Measurements from ENCODE around the gene PTBP1.

PTBP1 gene

DNA sequence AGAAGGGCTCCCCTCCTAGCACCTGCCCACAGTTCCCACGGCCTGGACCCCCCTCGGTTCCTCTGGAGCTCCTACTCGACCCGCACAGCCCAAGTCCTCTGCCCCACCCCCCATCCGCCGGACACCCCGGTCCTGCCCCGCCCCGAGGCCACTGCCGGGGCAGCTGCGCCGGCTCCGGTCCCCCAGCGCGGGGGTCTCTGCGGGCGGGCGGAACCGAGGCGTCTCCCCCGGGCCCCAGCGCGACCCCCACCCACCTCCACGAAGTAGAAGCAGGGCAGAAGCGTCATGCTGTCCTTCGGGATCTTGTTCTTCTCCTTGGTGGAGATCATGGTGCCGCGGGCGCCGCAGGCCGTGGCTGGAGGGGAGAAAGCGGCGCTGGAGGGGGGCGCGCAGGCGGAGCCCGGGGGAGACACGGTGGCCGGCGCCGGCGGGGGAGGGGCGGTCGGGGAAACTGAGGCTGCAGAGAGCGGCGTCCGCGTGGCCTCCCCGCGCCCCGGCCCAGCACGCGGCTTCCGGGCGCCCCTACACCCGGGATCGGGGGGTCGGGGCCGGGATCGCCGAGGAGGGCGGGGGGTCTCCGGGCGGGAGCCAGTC lies 24.1 kb downstream of the PTBP1 start:
- peaks cover 10% of the 10 kb centered on the region for H3K4me1 ChIP-seq (ENCODE audit: insufficient read depth, insufficient read length)
- DNase-seq (ENCODE audit: low read depth, low spot score) = no peak
- H3K36me3 ChIP-seq (ENCODE audit: insufficient read depth, insufficient read length, low read length) = peaks cover 11% of the 10 kb centered on the region
- peak overlapping the region; percentile 48 for H3K4me3 ChIP-seq (ENCODE audit: insufficient read length, low read depth)
- H3K27me3 ChIP-seq (ENCODE audit: insufficient read depth, insufficient read length) = no peaks in the 10 kb centered on the region
- H3K9me3 ChIP-seq (ENCODE audit: insufficient read depth, low read length) = no peaks in the 10 kb centered on the region
- TF ChIP-seq YY1 (IDR thresholded peaks at IDR 0.05; ENCODE audit: insufficient read depth, insufficient read length) (no peak), SUZ12 (IDR thresholded peaks at IDR 0.05; ENCODE audit: extremely low read depth, insufficient read depth, insufficient read length) (no peak), ZNF274 (IDR thresholded peaks at IDR 0.05; ENCODE audit: low read depth, low read length) (no peak)
- H3K9ac ChIP-seq (ENCODE audit: insufficient read length, low read depth) = peak overlapping the region; percentile 66

DNA sequence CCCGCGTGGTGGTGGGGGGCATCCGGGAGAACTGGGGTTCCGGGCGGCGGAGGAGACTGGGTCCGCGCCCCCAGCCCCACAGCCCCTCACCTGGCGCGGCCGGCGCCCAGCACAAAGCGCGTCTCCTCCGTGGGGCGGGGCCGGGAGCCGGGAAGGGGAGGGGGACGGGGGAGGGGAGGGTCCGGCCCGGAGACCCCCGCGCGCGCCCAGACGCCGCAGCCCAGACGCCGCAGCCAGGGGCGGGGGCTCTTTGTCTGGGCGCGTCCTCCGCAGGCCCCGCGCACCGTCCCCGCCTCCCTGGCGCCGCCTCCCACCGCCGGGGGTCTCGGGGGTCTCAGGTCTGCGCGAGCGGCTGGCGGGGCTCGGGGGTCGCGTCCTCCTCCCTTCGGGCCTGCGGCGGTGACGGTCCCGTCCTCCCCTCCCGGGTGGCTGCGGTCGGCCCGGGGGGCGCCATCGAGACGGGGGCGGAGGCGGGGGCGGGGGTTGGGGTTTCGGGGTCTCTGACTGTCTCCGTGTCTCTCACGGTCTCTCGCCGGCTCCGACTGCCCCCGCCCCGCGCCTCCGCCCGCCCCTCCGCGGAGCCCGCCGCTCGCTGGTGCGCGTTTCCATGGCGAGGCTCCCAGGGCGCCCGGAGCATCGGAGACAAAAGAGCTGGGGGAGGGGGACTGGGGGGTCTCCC lies 24.7 kb downstream of the PTBP1 start, which contains the start of gene PLPPR3:
Gene PLPPR3, minus strand, starts transcription at position 131 of the 679 bp plus-strand sequence. CDS start 396 bp downstream, outside the sequence.
- Histone ChIP-seq H3K4me3 (ENCODE audit: insufficient read length, low read depth) (peak within 1 kb of the TSS; percentile 48), H3K36me3 (ENCODE audit: insufficient read depth, insufficient read length, low read length) (peaks cover 8% of the 10 kb centered on the region), H3K9ac (ENCODE audit: insufficient read length, low read depth) (peak within 1 kb of the TSS; percentile 66), H3K9me3 (ENCODE audit: insufficient read depth, low read length) (no peaks in the 10 kb centered on the region), H3K27me3 (ENCODE audit: insufficient read depth, insufficient read length) (no peaks in the 10 kb centered on the region), H3K4me1 (ENCODE audit: insufficient read depth, insufficient read length) (peaks cover 10% of the 10 kb centered on the region)
- no peak for TF ChIP-seq SUZ12 (IDR thresholded peaks at IDR 0.05; ENCODE audit: extremely low read depth, insufficient read depth, insufficient read length)
- TF ChIP-seq ZNF274 (IDR thresholded peaks at IDR 0.05; ENCODE audit: low read depth, low read length) = no peak
- no peak for TF ChIP-seq YY1 (IDR thresholded peaks at IDR 0.05; ENCODE audit: insufficient read depth, insufficient read length)
- DNase-seq (ENCODE audit: low read depth, low spot score) = no peak

DNA sequence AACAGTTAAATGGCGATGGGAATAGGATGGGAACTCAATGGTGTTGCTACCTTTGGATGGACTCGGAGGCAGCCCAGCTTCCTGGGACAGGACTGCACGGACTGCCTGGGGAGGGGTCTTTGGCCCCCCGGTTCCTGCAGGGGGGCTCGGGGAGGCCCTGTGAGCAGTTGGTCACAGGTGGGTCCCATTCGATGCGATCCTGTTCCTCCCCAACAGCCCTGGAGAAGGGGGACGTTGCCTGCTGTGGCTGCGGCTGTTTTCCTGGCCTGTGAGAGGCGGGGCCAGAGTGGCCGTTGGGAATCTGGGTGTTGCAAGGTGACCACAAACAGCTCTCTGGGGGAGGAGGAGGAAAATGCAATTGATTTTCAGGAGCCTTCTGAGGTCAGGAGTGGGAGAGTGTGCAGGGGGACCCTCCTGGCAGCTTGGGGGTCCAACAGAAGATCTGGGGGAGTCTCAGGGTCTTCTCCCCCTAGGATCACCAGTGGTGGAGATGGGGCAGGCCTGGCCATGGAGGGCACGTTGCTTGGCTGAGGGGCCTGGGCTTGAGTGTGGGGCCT lies 26.4 kb downstream of the PTBP1 start:
- TF ChIP-seq ZNF274 (IDR thresholded peaks at IDR 0.05; ENCODE audit: low read depth, low read length) = no peak
- no peak for TF ChIP-seq SUZ12 (IDR thresholded peaks at IDR 0.05; ENCODE audit: extremely low read depth, insufficient read depth, insufficient read length)
- TF ChIP-seq YY1 (IDR thresholded peaks at IDR 0.05; ENCODE audit: insufficient read depth, insufficient read length) = no peak
- H3K9ac ChIP-seq (ENCODE audit: insufficient read length, low read depth) = peak overlapping the region; percentile 56
- no peaks in the 10 kb centered on the region for H3K9me3 ChIP-seq (ENCODE audit: insufficient read depth, low read length)
- H3K27me3 ChIP-seq (ENCODE audit: insufficient read depth, insufficient read length) = no peaks in the 10 kb centered on the region
- peaks cover 12% of the 10 kb centered on the region for H3K4me1 ChIP-seq (ENCODE audit: insufficient read depth, insufficient read length)
- no peaks in the 10 kb centered on the region for H3K36me3 ChIP-seq (ENCODE audit: insufficient read depth, insufficient read length, low read length)
- DNase-seq (ENCODE audit: low read depth, low spot score) = no peak
- H3K4me3 ChIP-seq (ENCODE audit: insufficient read length, low read depth) = no peak overlapping the region

DNA sequence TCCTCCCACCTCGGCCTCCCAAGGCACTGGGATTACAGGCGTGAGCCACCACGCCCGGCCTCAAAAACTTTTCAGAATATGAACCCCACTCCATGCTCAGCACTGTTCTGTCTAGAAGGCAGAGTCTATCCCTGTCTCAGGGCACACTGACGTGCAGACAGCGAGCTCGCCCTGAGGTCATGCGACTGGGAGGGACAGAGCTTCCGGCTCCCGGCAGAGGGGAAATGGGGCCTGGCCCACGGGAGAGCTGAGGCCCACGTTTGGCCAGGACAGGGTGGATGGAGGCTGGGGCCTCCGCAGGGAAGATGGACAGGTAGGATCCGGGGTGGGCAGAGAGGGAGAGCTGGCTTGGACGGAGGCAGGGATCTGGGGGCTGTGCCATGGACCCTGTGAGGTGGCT lies 27.6 kb downstream of the PTBP1 start:
- no peak for DNase-seq (ENCODE audit: low read depth, low spot score)
- no peaks in the 10 kb centered on the region for H3K27me3 ChIP-seq (ENCODE audit: insufficient read depth, insufficient read length)
- H3K9ac ChIP-seq (ENCODE audit: insufficient read length, low read depth) = no peak overlapping the region
- TF ChIP-seq ZNF274 (IDR thresholded peaks at IDR 0.05; ENCODE audit: low read depth, low read length) (no peak), YY1 (IDR thresholded peaks at IDR 0.05; ENCODE audit: insufficient read depth, insufficient read length) (no peak), SUZ12 (IDR thresholded peaks at IDR 0.05; ENCODE audit: extremely low read depth, insufficient read depth, insufficient read length) (no peak)
- H3K4me1 ChIP-seq (ENCODE audit: insufficient read depth, insufficient read length) = peaks cover 12% of the 10 kb centered on the region
- no peak overlapping the region for H3K4me3 ChIP-seq (ENCODE audit: insufficient read length, low read depth)
- no peaks in the 10 kb centered on the region for H3K9me3 ChIP-seq (ENCODE audit: insufficient read depth, low read length)
- no peaks in the 10 kb centered on the region for H3K36me3 ChIP-seq (ENCODE audit: insufficient read depth, insufficient read length, low read length)

DNA sequence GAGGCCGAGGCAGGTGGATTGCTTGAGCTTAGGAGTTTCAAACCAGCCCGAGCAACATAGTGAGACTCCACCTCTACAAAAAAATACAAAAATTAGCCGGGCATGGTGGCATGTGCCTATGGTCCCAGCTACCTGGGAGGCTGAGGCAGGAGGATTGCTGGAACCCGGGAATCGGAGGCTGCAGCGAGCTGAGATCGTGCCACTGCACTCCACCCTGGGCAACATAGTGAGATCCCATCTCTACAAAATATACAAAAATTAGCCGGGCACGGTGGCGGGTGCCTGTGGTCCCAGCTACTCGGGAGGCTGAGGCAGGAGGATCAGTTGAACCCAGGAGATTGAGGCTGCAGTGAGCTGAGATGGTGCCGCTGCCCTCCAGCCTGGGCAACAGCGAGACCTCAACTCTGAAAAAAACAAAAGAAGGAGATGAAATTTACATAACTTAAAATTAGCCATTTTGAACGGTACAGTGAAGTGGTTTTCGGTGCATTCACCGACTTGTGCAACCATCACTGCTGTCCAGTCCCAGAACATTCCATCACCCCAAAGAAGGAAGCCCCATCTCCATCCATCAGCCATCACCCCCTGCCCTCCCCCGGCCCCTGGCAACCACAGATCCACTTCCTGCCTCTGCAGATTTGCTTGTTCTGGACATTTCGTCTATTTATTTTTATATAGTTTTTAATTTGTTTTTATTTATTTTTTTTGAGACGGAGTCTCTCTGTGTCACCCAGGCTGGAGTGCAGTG lies 28.8 kb downstream of the PTBP1 start:
- Histone ChIP-seq H3K36me3 (ENCODE audit: insufficient read depth, insufficient read length, low read length) (no peaks in the 10 kb centered on the region), H3K27me3 (ENCODE audit: insufficient read depth, insufficient read length) (no peaks in the 10 kb centered on the region), H3K4me3 (ENCODE audit: insufficient read length, low read depth) (no peak overlapping the region), H3K9me3 (ENCODE audit: insufficient read depth, low read length) (no peaks in the 10 kb centered on the region), H3K4me1 (ENCODE audit: insufficient read depth, insufficient read length) (peaks cover 12% of the 10 kb centered on the region), H3K9ac (ENCODE audit: insufficient read length, low read depth) (no peak overlapping the region)
- no peak for DNase-seq (ENCODE audit: low read depth, low spot score)
- TF ChIP-seq YY1 (IDR thresholded peaks at IDR 0.05; ENCODE audit: insufficient read depth, insufficient read length) (no peak), ZNF274 (IDR thresholded peaks at IDR 0.05; ENCODE audit: low read depth, low read length) (no peak), SUZ12 (IDR thresholded peaks at IDR 0.05; ENCODE audit: extremely low read depth, insufficient read depth, insufficient read length) (no peak)

DNA sequence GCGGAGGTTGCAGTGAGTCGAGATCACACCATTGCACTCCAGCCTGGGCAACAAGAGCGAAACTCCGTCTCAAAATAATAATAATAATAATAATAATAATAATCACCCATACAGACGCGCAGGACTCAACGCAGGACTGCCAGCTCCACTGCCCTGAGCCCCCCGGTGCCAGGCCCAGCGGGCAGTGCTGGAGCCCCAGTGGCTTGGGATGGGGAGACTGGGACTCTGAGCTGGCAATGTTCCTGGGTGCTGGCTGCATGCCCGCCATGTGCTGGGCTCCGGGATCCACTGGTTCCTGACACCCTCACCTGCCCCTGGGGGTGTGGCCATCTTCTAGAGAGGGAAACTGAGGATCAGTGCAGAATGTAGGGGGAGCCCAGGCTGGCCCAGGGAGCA lies 30.1 kb downstream of the PTBP1 start:
- TF ChIP-seq ZNF274 (IDR thresholded peaks at IDR 0.05; ENCODE audit: low read depth, low read length) (no peak), YY1 (IDR thresholded peaks at IDR 0.05; ENCODE audit: insufficient read depth, insufficient read length) (no peak)
- H3K9ac ChIP-seq (ENCODE audit: insufficient read length, low read depth) = no peak overlapping the region
- H3K4me3 ChIP-seq (ENCODE audit: insufficient read length, low read depth) = no peak overlapping the region
- no peaks in the 10 kb centered on the region for H3K27me3 ChIP-seq (ENCODE audit: insufficient read depth, insufficient read length)
- no peaks in the 10 kb centered on the region for H3K36me3 ChIP-seq (ENCODE audit: insufficient read depth, insufficient read length, low read length)
- no peaks in the 10 kb centered on the region for H3K9me3 ChIP-seq (ENCODE audit: insufficient read depth, low read length)
- DNase-seq (ENCODE audit: low read depth, low spot score) = no peak
- peaks cover 12% of the 10 kb centered on the region for H3K4me1 ChIP-seq (ENCODE audit: insufficient read depth, insufficient read length)
